Endometrial microvascular endothelial cells (primary cell): Measurements from ENCODE around the gene ZFP37. TPM values are rescaled to one million over a fixed set of nuclear protein-coding genes. Genes with fewer than 3 reads are reported as not detected.

Experiments used
- in situ Hi-C: cut with HindIII; loops from 2 replicates; pipeline ENCODE4 v1.10.0; 2017; ENCODE audit warnings: low sequenced_read_pairs, low pct_unique_long_range_greater_than_20kb; ENCODE audit errors: inconsistent ontology term
- total RNA-seq: library from RNA; depleted of rRNA; stranded (reverse); fragments of >200 nt; gene quantifications from one replicate; pipeline ENCODE4 v1.2.3, GENCODE V29; 2015; ENCODE audit errors: inconsistent ontology term

Gene ZFP37
- total RNA-seq, 1 donor from 2014 or later, result 0.84 TPM

DNA sequence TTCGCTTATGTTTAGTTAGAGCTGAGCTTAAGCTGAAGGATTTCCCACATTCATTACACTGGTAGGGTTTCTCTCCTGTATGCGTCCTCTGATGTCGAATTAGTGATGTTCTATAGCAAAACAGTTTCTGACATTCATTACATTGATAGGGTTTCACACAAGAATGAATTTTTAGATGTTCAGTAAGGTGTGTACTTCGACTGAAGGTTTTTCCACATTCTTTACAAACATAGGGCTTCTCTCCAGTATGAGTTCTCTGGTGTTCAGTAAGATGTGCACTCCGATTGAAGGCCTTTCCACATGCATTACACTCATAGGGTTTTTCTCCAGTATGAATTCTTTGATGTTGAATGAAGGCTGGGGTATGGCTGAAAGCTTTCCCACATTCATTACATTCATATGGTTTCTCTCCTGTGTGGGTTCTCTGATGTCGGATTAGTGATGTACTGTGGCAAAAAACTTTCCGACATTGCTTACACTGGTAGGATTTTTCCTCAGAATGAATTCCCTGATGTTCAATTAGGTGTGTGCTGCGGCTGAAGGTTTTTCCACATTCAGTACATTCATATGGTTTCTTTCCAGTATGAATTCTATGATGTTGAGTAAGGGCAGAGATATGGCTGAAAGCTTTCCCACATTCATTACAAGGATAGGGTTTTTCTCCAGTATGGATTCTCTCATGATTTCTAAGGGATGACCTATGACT lies 59.1 kb downstream of the ZFP37 start:
- in situ Hi-C loops, result no loop called here

Other genes starting within 250 kb of the ZFP37 start
- gene SLC46A2, start 165.8 kb downstream of the ZFP37 start, total RNA-seq, result not detected
- gene ZNF883, start 44.5 kb downstream of the ZFP37 start, total RNA-seq, result not detected
- gene SLC31A2, start 94.3 kb upstream of the ZFP37 start, total RNA-seq, result 4.4 TPM
- gene FKBP15, start 164.6 kb upstream of the ZFP37 start, total RNA-seq, result 21.1 TPM
- 17.2 TPM for gene SLC31A1, start 164.8 kb upstream of the ZFP37 start, total RNA-seq
- gene CDC26, start 218.8 kb upstream of the ZFP37 start, total RNA-seq, result 38.0 TPM
- 33.1 TPM for gene PRPF4, start 218.9 kb upstream of the ZFP37 start, total RNA-seq
- not detected for gene RNF183, start 246.7 kb upstream of the ZFP37 start, total RNA-seq